LNCAP (cell line): Measurements from ENCODE around the gene GARIN5A.

ENCODE experiments used
- CTCF ChIP-seq: fragments of 450-650 bp; IDR thresholded peaks from 2 replicates; pipeline ENCODE4 v1.5.1; 2017; ENCODE audit warnings: mild to moderate bottlenecking

The GARIN5A gene

GRCh38 chr19:50481351-50482149, 4.9 kb upstream of the GARIN5A start:
- no peak for TF ChIP-seq CTCF

GRCh38 chr19:50480281-50481111, 3.8 kb upstream of the GARIN5A start:
- no peak for TF ChIP-seq CTCF

GRCh38 chr19:50479761-50480251, 3.2 kb upstream of the GARIN5A start:
- no peak for TF ChIP-seq CTCF

GRCh38 chr19:50478901-50479715, 2.5 kb upstream of the GARIN5A start:
- peak; percentile 37; the same call in 1 of the 2 replicates for TF ChIP-seq CTCF

GRCh38 chr19:50477751-50478515, 1.3 kb upstream of the GARIN5A start:
- TF ChIP-seq CTCF = no peak

GRCh38 chr19:50476907-50477238, 225 bp upstream of the GARIN5A start:
- TF ChIP-seq CTCF = no peak
